Stimulated activated CD8-positive, alpha-beta memory T cell treated with anti-CD3 and anti-CD28 coated beads, Interleukin-7, amount 100 ng/mL, for 1 hour (primary cell): ENCODE results near the gene CHRNA7.

Source experiments
- DNase-seq, 2 donors: peaks; one replicate each; pipeline ENCODE4 v3.0.0-alpha.2; 2020; ENCODE audit warnings: low read depth in 2 of 2

Gene CHRNA7

DNA sequence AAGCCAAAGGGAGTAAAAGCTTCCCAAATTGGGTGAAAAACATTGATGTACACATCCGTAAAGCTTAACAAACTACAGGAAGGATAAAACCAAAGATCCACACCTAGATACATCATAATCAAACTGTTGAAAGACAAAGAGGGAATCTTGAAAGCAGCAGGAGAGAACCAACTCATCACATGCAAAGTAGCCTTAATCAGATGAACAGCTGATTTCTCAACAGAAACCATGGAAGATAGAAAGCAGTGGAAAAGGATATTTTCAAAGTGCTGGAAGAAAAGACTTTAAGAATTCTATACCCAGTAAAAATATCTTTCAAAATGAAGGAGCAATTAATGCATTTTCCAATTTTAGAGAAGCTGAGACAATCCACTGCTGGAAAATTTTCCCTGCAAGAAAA, 36.8 kb downstream of the CHRNA7 start:
- no peak for DNase-seq

DNA sequence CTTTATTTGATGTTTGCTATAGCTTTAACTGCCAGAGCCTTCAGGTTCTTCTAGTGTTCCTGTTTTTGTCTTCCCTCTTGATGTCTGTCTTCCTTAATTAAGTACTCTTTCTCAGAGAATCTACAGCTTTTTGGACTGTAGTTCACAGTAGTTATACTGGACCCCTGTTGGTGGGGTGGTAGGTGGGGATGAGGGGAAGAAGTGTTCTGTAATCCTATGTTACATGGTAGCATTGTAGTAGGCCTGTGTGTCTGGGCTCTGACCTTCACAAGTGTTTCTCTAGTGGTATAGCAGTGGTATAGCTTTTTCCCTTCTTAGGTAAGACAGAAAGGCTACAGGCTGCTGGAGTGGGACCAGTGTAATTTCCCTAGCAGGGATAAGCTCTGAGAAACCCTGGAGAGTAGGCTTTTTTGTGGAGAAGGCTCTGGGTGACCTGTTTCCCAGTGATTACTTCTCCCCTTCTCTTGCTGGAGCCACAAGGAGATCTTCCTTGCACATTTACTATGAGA, 59.6 kb downstream of the CHRNA7 start:
- DNase-seq: no peak

DNA sequence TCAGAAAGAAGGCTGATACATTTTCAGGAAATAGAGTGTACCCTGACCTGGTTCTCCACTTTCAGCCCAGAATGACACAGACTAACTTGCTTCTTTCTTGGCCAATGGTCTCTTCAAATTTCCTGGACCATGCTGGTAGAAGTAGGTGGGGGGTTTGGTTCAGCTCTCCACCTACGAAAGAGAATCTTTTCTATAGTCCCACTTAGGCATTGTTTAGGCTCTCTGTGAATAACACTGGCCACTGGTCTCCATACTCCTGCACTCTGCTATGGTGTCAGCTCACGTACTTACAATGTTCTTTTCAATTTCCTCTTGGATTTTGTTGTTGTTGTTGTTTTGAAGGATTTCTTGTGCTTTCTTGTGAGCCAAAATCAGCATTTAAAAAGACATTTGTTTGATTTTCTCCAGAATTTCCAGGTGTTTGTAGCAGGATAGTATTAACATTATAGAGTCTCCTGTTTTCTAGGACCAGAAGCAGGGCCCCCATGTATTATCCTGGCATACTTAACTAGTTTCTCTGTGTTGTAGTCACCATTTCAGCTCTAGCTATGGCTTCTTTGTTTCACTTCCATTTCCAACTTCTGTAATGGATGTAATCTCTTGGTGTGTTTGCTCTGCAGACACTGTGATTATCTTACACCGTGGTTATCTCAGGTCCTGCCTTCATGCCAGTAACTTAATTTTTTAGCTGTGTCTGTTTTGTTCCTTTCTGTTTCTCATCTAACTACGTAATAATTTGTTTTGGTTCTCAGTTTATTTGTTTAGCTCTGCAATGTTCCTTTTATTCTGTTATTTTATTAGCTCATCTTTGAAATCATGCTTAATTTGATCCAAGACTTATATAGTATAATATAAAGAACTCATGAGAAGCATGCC, 61.4 kb downstream of the CHRNA7 start:
- no peak for DNase-seq

DNA sequence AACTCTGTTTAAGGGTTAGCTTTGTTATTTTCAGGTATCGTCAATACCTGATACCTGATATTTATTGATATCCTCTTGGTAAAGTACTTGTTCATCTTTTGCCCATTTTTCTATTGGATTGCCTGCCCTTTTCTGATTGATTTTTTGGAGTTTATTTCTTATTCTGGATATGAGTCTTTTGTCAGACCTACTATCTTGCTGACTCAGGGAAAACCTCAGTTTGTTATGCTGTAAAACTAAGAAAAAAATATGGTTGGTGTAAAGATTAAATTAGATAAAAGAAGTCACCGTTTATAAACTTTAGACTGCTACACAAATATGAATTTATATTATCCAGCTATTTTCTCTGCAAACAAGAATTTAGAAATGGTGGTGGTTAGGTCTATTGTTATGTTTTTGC, 65.9 kb downstream of the CHRNA7 start:
- DNase-seq: no peak

DNA sequence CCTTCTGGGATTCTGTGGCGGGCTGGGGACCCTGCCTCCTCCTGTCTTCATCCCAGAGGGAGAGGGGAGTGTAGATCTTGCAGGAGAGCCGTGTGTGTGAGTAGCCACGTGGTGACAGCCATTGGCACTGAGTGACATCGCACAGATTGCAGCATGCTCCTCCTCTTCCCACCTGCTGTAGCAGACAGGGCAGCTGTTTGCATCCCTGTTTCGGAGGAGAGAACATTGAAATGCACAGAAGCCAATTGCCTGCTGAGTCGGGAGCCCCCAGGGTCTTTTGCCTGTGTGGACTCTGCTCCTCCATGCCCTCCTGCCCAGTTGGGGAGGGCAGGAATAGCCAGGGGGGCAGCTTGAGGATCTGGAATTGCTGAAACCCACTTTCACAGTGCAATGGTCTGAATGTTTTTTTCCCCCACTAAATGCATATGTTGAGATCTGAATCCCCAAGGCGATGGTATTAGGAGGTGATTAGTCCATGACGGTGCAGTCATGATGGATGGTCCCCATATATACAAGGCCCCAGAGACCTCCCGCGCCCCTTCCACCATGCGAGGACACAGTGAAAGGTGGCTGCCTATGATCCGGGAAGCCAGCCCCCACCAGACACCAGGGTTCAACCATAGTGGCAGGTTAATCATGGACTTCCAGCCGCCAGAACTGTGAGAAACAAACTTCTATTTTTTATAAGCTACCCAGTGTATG, 66.8 kb downstream of the CHRNA7 start:
- no peak for DNase-seq

DNA sequence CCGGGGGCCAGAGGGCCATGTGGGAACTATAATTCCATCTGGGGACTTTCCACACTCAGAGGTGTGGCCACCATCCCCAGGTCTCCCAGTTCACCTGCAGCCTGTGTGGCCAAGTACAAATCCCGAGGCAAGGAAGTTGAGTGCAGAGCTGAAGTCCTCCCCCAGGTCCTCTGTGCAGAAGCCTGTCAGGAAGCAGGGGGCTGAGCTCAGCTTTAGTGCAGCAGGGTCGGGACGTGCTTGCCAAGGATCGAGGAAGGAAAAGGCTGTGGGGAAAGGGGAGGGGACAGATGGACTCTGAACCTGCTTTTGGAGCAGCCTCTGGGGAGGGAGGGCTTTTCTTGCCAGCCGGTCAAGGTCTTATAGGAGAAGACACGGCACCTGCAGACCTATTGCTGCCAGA, 67.7 kb downstream of the CHRNA7 start:
- DNase-seq: no peak

DNA sequence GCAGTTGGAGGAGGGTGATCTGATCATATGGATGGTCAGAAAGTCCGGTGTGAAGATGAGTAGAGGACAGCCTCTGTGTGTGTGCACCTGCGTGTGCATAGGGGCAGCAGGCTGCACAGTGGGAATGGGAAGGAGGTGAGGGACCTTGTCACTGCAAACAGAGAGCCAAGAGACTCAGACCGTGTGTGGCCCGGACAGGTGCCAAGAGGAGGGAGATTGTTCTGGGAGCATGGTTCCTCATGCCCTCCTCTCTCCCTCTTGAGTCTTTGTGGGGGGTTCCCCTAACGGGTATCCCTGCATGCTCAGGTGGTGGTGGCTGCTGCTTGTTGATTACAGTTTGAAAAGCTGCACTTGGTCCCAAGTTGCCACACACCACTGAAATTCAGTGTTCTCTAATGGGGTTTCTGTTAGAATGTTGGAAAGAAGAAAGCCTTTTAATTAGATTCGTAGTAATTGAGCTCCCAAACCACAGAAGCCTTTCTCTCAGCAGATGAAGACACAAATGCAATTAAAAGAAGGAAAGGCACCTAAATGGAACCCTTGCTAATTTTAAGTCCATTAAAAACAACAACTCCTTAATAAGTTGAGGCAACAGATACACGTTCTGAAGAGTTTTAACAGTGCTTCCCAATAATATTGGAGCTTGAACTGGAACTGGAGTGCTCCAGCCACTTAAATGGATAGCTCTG, 68.9 kb downstream of the CHRNA7 start:
- DNase-seq: no peak

DNA sequence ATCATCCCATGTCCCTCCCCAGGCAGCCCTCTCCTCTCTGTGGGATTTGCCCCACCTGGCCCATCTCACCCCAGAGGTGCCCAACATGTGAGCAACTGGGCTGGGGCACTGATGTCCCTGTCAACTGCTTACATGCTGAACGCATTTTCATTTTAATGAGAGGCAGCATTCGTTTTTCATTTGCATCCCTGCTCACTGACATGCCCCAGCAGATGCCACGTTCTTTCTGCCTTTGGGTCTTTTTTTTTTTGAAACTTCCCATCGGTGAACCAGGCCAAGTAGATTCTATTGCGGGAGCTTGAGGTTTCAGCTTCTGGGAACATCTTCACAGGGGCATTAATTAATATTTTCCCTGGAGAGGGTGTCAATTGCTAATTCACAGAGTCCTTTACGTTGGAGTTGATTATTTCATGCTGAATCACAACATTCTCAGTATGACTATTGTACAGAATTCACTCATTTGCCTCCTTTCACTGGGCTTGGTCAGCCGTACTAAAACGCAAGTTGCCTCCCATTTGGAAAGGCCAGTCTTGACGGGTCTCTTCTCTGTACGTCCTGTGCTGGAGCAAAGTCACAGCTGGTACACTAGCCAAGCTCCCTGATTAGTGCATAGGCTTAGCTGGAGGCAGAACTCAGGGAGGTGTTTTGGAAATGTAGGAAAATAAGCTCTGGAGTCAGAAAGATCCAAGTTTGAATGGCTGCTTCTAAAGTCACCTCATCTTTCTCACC, 69.8 kb downstream of the CHRNA7 start:
- DNase-seq: no peak

DNA sequence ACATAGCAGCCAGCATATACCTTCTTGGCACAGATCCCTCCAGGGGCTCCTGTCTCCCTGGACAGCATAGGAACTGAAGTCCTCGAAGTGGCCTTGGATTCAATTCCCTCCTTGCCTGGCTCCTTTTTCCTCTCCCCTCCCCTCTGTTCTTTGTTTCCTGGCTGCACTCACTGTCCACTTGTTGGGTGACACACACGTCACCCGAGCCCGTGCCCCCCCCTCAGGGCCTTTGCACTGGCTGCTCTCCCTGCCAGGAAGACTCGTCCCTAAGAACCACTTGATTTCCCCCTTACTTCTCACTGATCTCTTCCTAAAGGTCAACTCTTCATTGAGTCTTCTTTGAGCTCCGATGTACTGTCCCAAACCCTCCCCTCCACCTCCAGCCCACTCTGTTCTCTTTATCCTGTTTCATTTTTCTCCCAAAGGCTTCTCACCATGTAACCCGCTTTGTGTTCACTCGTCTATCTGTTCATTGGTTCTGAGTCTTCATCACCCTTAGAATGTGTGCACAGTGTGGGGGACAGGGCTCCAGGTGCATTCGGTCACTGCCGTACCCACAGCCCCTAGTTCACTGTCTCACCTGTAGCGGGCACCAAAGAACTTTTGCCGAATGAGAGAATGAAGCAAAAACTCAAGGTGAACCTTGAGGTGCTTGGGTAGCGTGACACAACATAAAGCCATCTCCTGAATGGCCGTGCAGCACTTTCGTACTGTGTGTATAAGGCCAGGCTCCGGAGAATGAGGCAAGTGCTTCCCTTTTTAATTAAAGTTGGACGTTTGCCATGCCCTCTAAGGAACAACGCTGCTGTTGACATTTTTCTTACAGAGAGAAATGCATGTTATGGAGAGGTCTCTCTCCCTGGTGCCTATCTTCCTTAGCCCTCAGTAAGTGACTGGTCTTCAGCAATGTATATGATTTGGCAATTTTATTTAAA, 74.0 kb downstream of the CHRNA7 start:
- DNase-seq: no peak

DNA sequence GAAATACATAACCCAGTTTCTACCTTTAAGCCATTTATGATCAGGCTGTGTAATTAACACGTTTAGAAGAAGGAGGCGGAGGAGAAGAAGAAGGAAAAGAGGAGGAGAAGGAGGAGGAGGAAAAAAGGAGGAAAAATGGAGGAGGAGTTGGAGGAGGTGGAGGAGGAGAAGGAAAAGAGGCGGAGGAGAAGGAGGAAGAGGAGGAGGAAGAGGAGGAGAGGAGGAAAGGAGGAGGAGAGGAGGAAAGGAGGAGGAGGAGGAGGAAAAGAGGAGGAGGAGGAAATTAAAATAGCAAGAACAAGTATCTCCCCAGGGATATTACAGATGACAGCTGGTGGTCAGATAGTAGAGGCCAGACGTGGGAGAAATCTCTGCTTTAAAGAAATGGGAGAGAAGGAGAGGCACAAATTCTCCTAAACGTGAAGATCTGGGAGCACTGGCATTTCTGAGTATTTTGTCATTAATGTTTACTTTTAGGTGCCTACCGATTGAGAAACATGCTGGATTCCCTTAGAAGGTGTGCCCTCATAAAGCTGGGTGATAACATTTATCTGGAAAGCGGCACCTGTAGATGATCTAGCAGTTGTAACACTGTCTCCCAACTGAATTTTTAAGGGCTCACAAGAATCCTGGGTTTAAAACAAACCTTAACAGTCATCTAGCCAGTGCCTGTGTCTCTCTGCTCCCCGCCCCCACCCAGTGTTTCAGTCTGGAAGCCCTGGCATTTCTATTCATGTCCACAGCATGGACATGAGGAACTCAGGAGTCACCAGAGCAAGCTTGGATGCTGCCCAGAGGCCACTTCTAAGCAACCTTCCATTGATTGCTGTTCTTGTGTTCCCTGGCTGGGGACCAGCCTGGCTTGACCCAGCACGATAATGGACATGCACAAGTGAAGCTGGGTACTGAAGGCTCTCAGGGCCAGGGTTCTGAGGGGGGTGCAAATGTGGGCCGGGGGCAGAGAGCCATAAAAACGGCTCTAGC, 75.2 kb downstream of the CHRNA7 start:
- no peak for DNase-seq

DNA sequence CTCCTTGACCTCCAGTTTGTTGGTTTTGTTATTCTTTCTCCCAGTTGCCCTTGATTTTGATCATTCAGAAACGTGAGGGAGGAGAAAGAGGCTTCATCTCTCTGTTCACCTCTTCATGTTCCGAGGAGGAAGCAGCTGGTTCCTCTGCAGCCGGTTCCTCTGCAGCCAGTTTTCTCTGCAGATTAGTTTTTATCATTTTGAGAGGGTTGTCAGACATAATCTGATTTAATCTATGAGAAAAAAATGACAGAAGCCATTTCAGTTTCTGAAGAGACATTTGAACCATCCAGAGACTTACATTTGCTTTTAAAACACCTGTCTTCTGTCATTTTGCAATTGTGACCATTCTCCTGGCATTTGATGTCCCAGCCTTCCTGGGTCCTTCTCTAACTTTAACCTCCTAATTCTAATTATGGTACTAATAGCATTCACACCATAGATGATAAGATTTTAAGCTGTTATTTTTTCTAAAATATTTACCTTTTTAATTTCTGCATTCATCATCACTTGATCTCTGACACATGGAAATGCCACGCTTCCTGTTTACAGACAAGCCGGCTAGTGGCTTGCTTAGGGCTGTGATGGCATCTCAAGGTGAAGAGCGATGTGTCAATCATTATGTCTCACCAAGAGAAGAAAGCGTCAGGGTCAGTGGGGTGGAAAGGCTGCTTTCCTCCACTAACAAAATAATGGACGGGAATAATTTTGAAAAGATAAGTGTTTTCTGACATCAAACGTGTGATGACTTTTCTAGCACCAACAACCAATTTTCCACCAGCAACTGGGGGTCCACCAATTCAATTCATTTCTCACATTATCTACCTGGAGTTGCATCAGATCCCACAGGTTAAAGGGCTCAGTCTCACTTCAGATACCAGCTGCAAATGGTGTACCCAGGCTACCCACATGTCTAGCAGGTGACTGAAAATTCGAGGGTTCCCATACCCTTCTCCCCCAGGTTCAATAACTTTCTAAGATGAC, 76.4 kb downstream of the CHRNA7 start:
- DNase-seq: no peak

DNA sequence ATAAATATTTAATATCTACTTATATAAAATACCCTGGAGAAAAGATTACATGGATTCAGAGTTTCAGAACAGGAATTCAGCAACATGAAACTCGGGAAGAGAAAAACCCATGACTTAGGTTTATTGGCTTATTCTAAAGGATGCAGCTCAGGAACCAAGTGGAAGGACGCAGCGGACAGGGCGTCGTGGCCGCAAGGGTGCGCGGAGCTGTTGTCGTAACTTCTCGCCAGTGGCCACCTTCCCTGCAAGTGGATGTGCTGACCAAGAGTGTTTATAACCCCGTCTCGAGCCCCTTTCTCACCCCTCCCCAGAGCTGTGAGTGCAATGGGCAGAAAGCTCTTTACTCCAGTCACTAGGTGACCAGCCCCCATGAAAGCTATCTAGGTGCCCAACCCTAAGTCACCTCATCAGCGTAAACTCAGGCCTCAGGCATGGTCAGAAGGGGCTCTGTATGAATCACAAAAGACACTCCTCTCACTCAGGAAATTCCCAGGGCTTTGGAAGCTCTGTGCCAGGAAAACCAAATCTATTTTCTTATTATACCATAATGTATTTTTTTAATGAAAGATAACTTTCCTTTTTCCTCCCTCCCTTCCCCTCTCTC, 77.3 kb downstream of the CHRNA7 start:
- DNase-seq: no peak

DNA sequence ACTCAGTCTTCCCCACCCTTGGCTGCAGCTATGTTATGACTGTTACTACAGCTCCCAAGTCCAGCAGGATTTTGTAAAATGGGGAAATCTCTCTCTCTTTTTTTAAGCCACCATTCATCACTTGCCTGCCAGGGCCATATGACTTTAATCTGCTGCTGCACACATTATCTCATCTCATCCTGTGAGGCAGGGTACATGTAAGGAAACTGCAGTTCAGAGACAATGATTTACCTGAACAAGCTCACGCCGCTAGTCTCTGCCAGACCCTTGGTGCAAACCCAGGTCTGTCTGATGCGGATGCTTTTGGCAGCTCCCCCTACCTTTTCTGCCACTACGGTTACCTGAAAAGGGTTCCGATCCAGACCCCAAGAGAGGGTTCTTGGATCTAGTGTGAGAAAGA, 78.3 kb downstream of the CHRNA7 start:
- DNase-seq: no peak

DNA sequence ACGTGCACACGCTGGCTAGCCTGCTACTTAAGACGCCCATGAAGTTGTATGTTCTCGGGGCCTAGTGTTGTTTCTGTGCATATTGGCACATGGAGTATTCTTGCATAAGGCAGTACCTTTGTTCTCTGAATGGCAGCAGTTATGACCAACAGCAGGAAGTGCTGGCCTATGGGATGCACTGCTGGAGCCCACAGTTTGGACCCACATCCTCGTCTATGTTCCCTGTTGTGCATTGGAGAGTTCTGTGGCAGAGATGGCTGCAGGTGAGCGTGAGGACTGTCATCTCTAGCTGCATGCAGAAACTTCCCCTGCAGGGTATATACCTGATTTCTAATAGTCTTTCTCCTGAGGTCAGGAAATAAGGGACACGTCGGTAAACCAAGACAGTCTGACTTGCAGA, 81.8 kb downstream of the CHRNA7 start:
- no peak for DNase-seq

DNA sequence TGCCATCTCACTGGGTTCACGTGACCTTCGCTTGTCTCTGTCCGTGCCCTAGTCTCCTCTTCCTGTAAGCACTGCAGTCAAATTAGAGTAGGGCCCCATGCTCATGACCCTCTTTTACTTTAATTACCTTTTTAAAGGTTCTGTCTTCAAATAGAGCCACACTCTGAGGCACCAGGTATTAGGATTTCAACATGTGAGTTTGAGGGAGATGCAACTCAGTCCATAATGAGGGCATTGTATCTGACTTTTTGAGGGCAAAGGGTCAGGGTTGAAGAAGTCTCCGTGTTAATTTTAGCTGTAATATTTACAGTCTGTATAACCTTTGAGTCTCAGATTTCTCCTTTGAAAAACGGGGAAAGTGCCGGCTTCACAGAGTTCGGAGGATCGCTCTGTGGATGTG, 82.9 kb downstream of the CHRNA7 start:
- DNase-seq: no peak

DNA sequence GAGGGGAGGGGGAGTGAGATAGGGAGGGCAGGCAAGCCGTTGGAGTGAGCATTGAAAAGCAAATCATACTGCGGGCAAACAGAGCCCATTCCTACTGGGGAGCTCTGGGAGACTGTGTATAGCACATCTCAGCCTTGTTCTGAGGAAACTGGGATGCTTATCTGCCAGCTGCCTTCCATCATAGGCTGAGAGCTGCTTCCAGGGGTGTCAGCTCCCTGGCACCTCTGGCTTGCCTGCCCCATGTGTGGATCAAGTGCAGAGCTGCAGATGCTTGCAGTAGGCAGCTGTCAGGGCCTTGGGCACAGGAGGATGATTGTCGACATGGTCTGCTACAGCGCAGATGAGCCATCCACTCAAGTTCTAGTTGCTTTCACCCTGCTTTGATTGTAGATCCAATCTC, 86.8 kb downstream of the CHRNA7 start:
- DNase-seq: no peak

DNA sequence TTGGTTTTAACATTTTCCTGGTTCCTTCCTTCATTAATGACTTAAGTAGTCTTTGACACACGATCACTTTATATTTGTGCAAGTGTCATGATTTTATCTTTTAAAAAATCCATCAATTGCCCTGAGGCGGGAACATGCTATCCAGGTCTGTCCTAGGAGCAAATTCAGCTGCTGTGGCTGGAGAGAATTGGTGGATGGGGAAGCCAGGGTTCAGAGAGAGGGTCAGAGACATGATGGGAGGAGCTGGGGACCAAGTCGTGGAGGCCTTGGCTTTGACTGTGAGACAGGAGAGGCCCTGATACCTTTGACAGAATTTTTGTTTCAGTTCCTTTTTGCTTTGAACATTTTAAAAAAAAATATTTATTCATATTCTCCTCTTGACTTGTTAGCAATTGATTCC, 89.0 kb downstream of the CHRNA7 start:
- no peak for DNase-seq
